NCI-H774 (cell line): Measurements from ENCODE around the gene STAG2.
"Not testable (repeated sequence)": the region's sequence is repeated elsewhere in the genome, so short reads cannot be mapped to it uniquely, and the experiment has no call there.

ENCODE experiments used
- DNase-seq: peaks from one replicate; lab custom pipeline; 2025; lab: John Stamatoyannopoulos, UW

STAG2 gene

DNA sequence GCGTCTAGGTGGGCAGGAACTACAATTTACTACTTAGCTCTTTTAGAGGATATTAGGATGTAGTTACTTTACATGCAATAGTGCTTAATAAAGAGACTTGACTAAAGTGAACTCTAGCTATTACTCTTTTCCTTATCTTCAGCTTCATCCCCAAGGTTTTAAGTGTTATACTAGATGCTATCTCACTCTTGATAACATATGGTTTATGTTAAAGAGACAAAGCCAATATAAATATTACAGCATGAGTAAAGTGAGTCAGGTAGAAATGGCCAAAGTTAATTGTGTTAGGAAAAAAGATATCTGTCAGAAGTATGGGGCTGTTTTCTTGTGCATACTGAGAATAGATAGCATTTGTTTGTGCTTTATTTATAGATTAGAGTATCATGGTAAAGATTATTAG, 80.5 kb downstream of the STAG2 start:
- no peak for DNase-seq

DNA sequence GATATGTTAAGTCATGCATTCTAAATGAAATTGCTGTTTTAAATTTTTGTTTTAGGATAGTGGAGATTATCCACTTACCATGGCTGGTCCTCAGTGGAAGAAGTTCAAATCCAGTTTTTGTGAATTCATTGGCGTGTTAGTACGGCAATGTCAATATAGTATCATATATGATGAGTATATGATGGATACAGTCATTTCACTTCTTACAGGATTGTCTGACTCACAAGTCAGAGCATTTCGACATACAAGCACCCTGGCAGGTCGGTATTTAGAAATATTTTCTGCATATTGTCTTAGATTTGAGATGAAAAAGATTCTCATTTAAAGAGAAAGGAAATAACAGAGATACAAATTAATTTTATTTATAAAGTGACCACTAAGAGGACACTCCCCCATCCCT, 83.6 kb downstream of the STAG2 start:
- DNase-seq = no peak

DNA sequence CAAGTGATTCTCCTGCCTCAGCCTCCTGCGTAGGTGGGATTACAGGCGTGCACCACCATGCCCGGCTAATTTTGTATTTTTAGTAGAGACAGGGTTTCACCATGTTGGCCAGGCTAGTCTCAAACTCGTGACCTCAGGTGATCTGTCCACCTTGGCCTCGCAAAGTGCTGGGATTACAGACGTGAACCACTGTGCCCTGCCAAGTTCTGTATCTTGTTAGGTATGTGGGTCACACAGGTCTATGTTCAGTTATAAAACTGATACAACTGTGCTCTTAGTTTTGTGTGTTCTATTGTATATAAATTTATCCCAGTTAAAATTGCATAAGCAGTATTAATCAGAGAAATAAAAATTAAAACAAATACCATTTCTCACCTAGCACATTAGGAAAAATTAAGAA, 122.9 kb downstream of the STAG2 start:
- not testable (repeated sequence) for DNase-seq

DNA sequence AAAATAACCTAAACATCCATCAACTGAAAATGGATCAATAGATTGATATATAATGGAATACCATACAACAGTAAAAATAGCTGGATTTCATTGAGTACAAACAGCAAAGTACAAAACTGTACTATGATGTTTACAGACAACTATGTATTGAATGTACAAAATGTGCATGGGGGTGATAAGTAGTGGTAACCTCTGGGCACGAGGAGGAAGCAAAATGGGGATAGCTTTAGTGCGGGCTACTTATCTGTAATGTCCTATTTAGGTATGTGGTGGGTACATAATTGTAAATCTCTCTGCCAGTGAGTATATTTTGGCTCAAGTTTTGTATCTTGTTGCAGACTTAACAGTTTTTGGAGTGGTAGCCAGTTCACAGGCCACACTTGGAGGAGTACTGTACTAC, 123.6 kb downstream of the STAG2 start:
- DNase-seq = no peak

- DNase-seq = no peak
These were observed 124.9 kb downstream of the STAG2 start for GRCh38 chrX:124086411-124086810.

DNA sequence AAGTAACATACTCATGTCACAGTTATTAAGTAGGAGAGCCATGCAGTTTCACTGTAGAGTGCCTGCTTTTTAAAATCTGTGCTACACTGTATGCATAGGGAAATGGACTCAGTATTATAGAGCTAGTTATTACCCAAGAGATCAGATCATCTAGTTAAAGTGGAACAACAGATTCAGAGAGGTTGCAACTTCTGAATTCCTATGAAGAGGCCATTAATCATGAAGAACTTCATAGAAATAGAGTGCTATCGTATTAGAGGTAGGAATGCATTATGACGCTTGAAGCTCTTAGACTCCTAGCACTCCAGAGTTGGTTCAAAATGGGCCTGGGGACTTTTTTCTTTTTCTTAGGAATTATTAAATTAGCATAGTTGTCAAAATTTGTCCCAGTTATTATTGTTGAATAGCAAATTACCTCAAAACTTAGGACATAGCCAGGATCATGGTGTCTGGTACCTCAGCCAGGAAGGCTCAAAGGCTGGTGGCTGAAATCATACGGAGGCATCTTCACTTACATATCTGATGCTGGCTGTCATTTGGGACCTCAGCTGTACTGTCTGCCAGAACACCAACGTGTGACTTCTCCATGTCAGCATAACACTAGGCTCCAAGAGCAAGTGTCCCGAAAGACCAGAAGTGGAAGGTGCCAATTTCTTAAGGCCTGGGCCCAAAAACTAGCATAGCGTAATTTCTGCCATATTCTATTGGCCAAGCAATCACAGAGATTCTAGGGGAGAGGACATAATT, 125.7 kb downstream of the STAG2 start:
- no peak for DNase-seq

DNA sequence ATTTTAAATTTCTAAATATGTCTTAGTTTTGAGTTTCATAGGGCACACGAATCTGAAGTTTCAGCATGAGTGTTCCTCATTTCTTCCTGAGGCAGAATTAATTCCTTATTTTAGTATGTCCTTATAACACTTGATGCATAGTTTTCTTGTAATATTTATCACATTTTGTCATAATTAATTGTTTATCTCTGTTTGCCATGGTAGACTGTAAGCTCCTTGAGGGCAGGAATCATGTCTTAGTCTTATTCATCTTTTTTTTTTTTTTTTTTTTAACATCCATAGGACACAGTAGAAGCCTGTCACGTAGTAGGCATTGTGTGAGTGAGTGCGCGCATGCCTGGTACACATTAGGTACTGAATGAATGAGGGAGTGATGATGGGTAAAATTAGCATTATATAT, 131.7 kb downstream of the STAG2 start:
- no peak for DNase-seq

DNA sequence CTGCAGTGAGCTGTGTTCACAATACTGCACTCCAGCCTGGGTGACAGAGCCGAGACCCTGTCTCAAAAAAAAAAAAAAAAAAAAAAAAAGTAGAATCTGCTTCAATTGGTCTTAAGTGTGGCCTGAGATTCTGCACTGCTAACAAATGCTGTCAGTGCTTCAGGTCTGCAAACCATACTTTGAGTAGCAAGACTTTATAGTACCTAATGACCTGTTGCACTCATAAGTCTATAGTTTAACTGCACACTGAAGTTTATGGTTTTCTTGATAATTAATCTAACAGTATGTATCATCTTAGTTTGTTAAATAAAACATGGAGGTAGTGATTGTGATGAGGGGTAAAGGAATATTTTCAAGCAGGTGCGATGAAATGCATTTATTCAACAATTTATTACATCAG, 135.6 kb downstream of the STAG2 start:
- DNase-seq = no peak

- no peak for DNase-seq
These were observed 136.6 kb downstream of the STAG2 start for GRCh38 chrX:124098089-124098488.

DNA sequence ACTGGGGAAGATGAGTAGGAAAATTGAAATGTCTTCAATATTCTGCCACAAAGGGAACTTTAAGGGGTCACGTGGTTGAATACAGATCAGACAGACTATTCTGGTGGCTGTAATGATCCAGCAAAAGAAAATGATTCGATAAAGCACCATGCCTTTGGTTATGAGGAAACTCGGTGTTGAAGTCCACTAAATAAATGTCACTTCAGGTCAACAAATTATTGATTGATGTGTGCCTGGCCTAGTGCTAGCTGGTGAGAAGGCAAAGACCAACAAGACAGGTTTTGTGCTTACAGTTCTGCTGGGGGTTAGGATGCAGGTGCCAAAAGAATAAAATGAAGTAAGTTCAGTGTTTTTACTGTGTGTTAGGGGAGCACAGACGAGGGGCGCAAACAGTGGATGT, 142.5 kb downstream of the STAG2 start:
- DNase-seq = no peak

GRCh38 chrX:124104512-124104911, 143.0 kb downstream of the STAG2 start:
- DNase-seq = not testable (repeated sequence)

- no peak for DNase-seq
These were observed 152.4 kb downstream of the STAG2 start for GRCh38 chrX:124113621-124114600.

GRCh38 chrX:124117325-124117724, 155.8 kb downstream of the STAG2 start:
- DNase-seq = no peak

GRCh38 chrX:124125471-124125870, 164.0 kb downstream of the STAG2 start:
- no peak for DNase-seq

GRCh38 chrX:124127496-124127895, 166.0 kb downstream of the STAG2 start:
- no peak for DNase-seq

DNA sequence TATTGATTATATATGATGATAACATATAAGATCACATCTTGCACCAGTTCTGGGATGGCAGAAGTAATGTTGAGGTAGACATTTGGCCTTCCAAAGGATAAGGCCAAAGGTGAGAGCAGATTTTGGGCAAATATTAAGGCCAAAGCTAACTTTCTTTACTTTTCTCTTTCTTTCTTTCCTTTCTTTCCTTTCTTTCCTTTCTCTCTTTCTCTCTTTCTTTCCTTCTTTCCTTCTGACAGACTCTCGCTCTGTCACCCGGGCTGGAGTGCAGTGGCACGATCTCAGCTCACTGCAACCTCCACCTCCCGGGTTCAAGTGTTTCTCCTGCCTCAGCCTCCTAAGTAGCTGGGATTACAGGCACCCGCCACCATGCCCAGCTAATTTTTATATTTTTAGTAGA, 170.9 kb downstream of the STAG2 start:
- DNase-seq = not testable (repeated sequence)

DNA sequence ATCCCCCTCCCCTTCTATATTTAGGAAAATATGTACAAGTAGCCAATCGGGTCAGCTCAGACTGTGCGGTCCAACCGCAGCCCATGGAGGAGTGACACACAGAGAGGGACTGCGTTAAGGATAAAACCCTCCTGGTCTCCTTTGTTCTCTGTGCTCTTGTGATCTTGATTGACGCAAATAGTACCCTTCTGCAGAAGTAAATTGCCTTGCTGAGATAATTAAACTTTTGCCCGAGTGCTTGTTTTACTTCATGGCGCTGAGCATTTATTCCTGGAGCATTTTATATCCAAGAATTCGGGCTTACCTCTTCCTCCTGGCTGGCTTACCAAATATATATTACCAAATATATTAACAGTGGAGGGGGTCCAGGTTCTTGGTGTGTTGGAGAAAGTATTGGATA, 184.2 kb downstream of the STAG2 start:
- DNase-seq = no peak

- no peak for DNase-seq
These were observed 189.7 kb downstream of the STAG2 start for GRCh38 chrX:124151195-124151594.
